Measurements from ENCODE around the gene SRPX2.

Gene SRPX2

GRCh38 chrX:100652266-100652665 is 8.3 kb downstream of the SRPX2 start:
- no peak for DNase-seq

- DNase-seq = no peak
These were observed 10.3 kb downstream of the SRPX2 start for GRCh38 chrX:100654261-100654660.

- no peak for DNase-seq
These were observed 15.0 kb downstream of the SRPX2 start for GRCh38 chrX:100658941-100659381.

GRCh38 chrX:100659431-100660137 is 15.6 kb downstream of the SRPX2 start:
- DNase-seq = no peak

- no peak for DNase-seq
These were observed 18.2 kb downstream of the SRPX2 start for GRCh38 chrX:100662170-100662569.

GRCh38 chrX:100662796-100663195 is 18.8 kb downstream of the SRPX2 start:
- no peak for DNase-seq

- DNase-seq = no peak
These were observed 19.6 kb downstream of the SRPX2 start for GRCh38 chrX:100663642-100664041.

GRCh38 chrX:100672966-100673365 is 29.0 kb downstream of the SRPX2 start:
- DNase-seq = no peak

- no peak for DNase-seq
These were observed 29.5 kb downstream of the SRPX2 start for GRCh38 chrX:100673397-100673953.

GRCh38 chrX:100674705-100675104 is 30.7 kb downstream of the SRPX2 start:
- DNase-seq = no peak

- DNase-seq = no peak
These were observed 33.7 kb downstream of the SRPX2 start for GRCh38 chrX:100677611-100678181.

GRCh38 chrX:100680756-100681155 is 36.8 kb downstream of the SRPX2 start:
- DNase-seq = no peak

GRCh38 chrX:100681599-100681998 is 37.6 kb downstream of the SRPX2 start:
- no peak for DNase-seq

- no peak for DNase-seq
These were observed 38.9 kb downstream of the SRPX2 start for GRCh38 chrX:100682939-100683338.

GRCh38 chrX:100685284-100685996 is 41.4 kb downstream of the SRPX2 start:
- peak; percentile 5 for DNase-seq

GRCh38 chrX:100685997-100686305 is 42.0 kb downstream of the SRPX2 start:
- no peak for DNase-seq

- DNase-seq = no peak
These were observed 43.1 kb downstream of the SRPX2 start for GRCh38 chrX:100687128-100687527.

- no peak for DNase-seq
These were observed 43.5 kb downstream of the SRPX2 start for GRCh38 chrX:100687546-100687945.

- no peak for DNase-seq
These were observed 51.3 kb downstream of the SRPX2 start for GRCh38 chrX:100695302-100695701.

- DNase-seq = no peak
These were observed 52.0 kb downstream of the SRPX2 start for GRCh38 chrX:100695991-100696390.

GRCh38 chrX:100696699-100697351 is 52.8 kb downstream of the SRPX2 start:
- DNase-seq = no peak

- no peak for DNase-seq
These were observed 54.6 kb downstream of the SRPX2 start for GRCh38 chrX:100698551-100698950.

GRCh38 chrX:100700809-100701208 is 56.8 kb downstream of the SRPX2 start:
- DNase-seq = no peak

All from GOT3 (cell line).